AG09319 (cell line): ENCODE data around the gene CGNL1.

Experiments
- DNase-seq: peaks from one replicate; pipeline ENCODE4 v3.0.0-alpha.2; 2010; ENCODE audit warnings: low read depth; ENCODE audit errors: extremely low read depth
- CTCF ChIP-seq: IDR thresholded peaks from 2 replicates; pipeline ENCODE4 v1.5.1; 2011; ENCODE audit warnings: low read depth, mild to moderate bottlenecking, inconsistent platforms, low read length, moderate library complexity

Gene CGNL1

GRCh38 chr15:57375827-57376695, at the start of gene CGNL1:
Gene CGNL1 (plus strand): TSS chr15:57376505. CDS start chr15:57438000, 61,495 bp downstream.
- DNase-seq = no peak
- TF ChIP-seq CTCF = no peak

GRCh38 chr15:57327985-57328471, 48.3 kb upstream of the CGNL1 start:
- TF ChIP-seq CTCF = no peak
- DNase-seq = peak; percentile 72

- TF ChIP-seq CTCF = no peak
- no peak for DNase-seq
Observed at GRCh38 chr15:57328479-57328878, 47.8 kb upstream of the CGNL1 start.

- DNase-seq = no peak
- TF ChIP-seq CTCF = no peak
Observed at GRCh38 chr15:57328897-57329296, 47.4 kb upstream of the CGNL1 start.

GRCh38 chr15:57329582-57330367, 46.5 kb upstream of the CGNL1 start:
- DNase-seq = no peak
- TF ChIP-seq CTCF = no peak

- TF ChIP-seq CTCF = no peak
Observed at GRCh38 chr15:57330619-57331340, 45.5 kb upstream of the CGNL1 start.

More at GRCh38 chr15:57330619-57331340, 45.5 kb upstream of the CGNL1 start:
- no peak for DNase-seq
